Fibroblast of skin of left biceps (primary cell): ENCODE measurements around the gene CAMSAP3.
A peak's percentile ranks its signal among the peaks of the same experiment; 100 is the strongest.

Experiments used
- DNase-seq, 2 experiments: peaks; one replicate each; pipeline ENCODE4 v3.0.0-alpha.2; 2013; ENCODE audit warnings: low read depth in 2 of 2

Gene CAMSAP3

GRCh38 chr19:7650148-7650547 lies 54.5 kb downstream of the CAMSAP3 start:
- DNase-seq = no peak

GRCh38 chr19:7652061-7652641 lies 56.5 kb downstream of the CAMSAP3 start:
- DNase-seq = peak in 1 of 2 experiments; percentile 23

- no peak for DNase-seq
These were observed 58.7 kb downstream of the CAMSAP3 start for GRCh38 chr19:7654401-7654800.

GRCh38 chr19:7655581-7655980 lies 59.9 kb downstream of the CAMSAP3 start:
- no peak for DNase-seq

- DNase-seq = no peak
These were observed 61.6 kb downstream of the CAMSAP3 start for GRCh38 chr19:7657131-7657751.

GRCh38 chr19:7658219-7658686 lies 62.6 kb downstream of the CAMSAP3 start:
- no peak for DNase-seq

- DNase-seq = no peak
These were observed 66.3 kb downstream of the CAMSAP3 start for GRCh38 chr19:7661744-7662538.

- DNase-seq = no peak
These were observed 67.0 kb downstream of the CAMSAP3 start for GRCh38 chr19:7662657-7663056.

GRCh38 chr19:7663706-7664105 lies 68.0 kb downstream of the CAMSAP3 start:
- no peak for DNase-seq

GRCh38 chr19:7665076-7665475 lies 69.4 kb downstream of the CAMSAP3 start:
- peak; percentile 56 to 72 for DNase-seq
